HG03175 (cell line): ENCODE results near the gene KLK11.

Experiments
- ATAC-seq: cut with Tn5 transposase; IDR thresholded peaks from one replicate; pipeline ENCODE4 v1.9.1; 2021; ENCODE audit warnings: mild to moderate bottlenecking, moderate library complexity; ENCODE audit not compliant: unreplicated experiment

KLK11 gene

GRCh38 chr19:51029718-51030117, 3.3 kb upstream of the KLK11 start:
- no peak for ATAC-seq

GRCh38 chr19:51027873-51028272, 1.5 kb upstream of the KLK11 start:
- ATAC-seq, result no peak

- no peak for ATAC-seq
Measured at GRCh38 chr19:51027126-51027806, 850 bp upstream of the KLK11 start.

- ATAC-seq, result no peak
Measured at GRCh38 chr19:51025809-51026553, 435 bp downstream of the KLK11 start.

GRCh38 chr19:51025401-51025800, 1.0 kb downstream of the KLK11 start:
- ATAC-seq, result no peak

GRCh38 chr19:51024924-51025323, 1.5 kb downstream of the KLK11 start:
- ATAC-seq, result no peak

- ATAC-seq, result no peak
Measured at GRCh38 chr19:51023946-51024345, 2.5 kb downstream of the KLK11 start.

GRCh38 chr19:51022526-51022925, 3.9 kb downstream of the KLK11 start:
- ATAC-seq, result no peak

GRCh38 chr19:51020988-51021651, 5.3 kb downstream of the KLK11 start:
- no peak for ATAC-seq

GRCh38 chr19:51019544-51019925, 6.9 kb downstream of the KLK11 start, which contains the start of gene KLK10:
KLK10 (minus strand) TSS chr19:51019709; CDS start chr19:51019130, 579 bp downstream.
- no peak for ATAC-seq

GRCh38 chr19:51018745-51019543, 7.5 kb downstream of the KLK11 start:
- ATAC-seq, result no peak

- no peak for ATAC-seq
Measured at GRCh38 chr19:51016798-51017683, 9.4 kb downstream of the KLK11 start.

- no peak for ATAC-seq
Measured at GRCh38 chr19:51015691-51016267, 10.6 kb downstream of the KLK11 start.

- no peak for ATAC-seq
Measured at GRCh38 chr19:51014242-51014641, 12.2 kb downstream of the KLK11 start.

- no peak for ATAC-seq
Measured at GRCh38 chr19:51012661-51013190, 13.7 kb downstream of the KLK11 start.

GRCh38 chr19:51010066-51010795, 16.2 kb downstream of the KLK11 start:
- ATAC-seq, result no peak

GRCh38 chr19:51009061-51009891, 17.1 kb downstream of the KLK11 start:
- ATAC-seq, result no peak

GRCh38 chr19:51007488-51007887, 18.9 kb downstream of the KLK11 start:
- no peak for ATAC-seq
